HepG2 (cell line): ENCODE measurements around the gene PLIN3. TPM values are rescaled to one million over a fixed set of nuclear protein-coding genes. Genes with fewer than 3 reads are reported as not detected.

Experiments
- GATAD2A ChIP-seq: IDR thresholded peaks from 2 replicates; pipeline ENCODE4 v1.6.1; 2016
- HNF4G ChIP-seq, 2 experiments: sonication (generic) in 1 of 2; formaldehyde crosslinking in 1 of 2; IDR thresholded peaks; 2 replicates each; pipeline versions ENCODE4 v1.4.0 to v1.6.1; 2011 to 2020; ENCODE audit warnings: borderline replicate concordance in 2 of 2, low read depth in 2 of 2, mild to moderate bottlenecking in 2 of 2, low read length in 1 of 2, missing genetic modification reagents in 1 of 2, moderate library complexity in 1 of 2
- LCORL ChIP-seq, 2 experiments: fragments of 450-650 bp in 1 of 2; sonication (generic) in 1 of 2; formaldehyde crosslinking in 1 of 2; IDR thresholded peaks; 2 replicates each; pipeline versions ENCODE4 v1.5.0 to v1.6.1; 2017 to 2020; ENCODE audit warnings: antibody characterized with exemption in 1 of 2, missing genetic modification reagents in 1 of 2
- MAF1 ChIP-seq: sonication (generic); formaldehyde crosslinking; IDR thresholded peaks from 2 replicates; pipeline ENCODE4 v1.5.0; 2020; ENCODE audit warnings: missing genetic modification reagents, borderline replicate concordance
- PHF5A ChIP-seq: IDR thresholded peaks from one replicate; pipeline ENCODE4 v1.6.1; 2018; ENCODE audit warnings: low read depth, missing genetic modification reagents; ENCODE audit not compliant: unreplicated experiment
- RFXAP ChIP-seq: sonication (generic); formaldehyde crosslinking; IDR thresholded peaks from 2 replicates; pipeline ENCODE4 v1.4.0; 2020; ENCODE audit warnings: missing genetic modification reagents, borderline replicate concordance
- SOX13 ChIP-seq, 3 experiments: fragments of 450-650 bp in 1 of 3; sonication (generic) in 1 of 3; formaldehyde crosslinking in 1 of 3; IDR thresholded peaks in 2 of 3; conservative IDR thresholded peaks in 1 of 3; 2 replicates each; pipeline versions ENCODE4 v1.5.0 to v1.6.1; 2016 to 2020; ENCODE audit warnings: antibody characterized with exemption in 1 of 3, mild to moderate bottlenecking in 1 of 3, missing compliant biosample characterization in 1 of 3, missing genetic modification reagents in 1 of 3, moderate library complexity in 1 of 3
- SUZ12 ChIP-seq: fragments of 150-350 bp; IDR thresholded peaks from 2 replicates; pipeline ENCODE4 v1.6.1; 2014; ENCODE audit warnings: low read depth, low read length
- TCF12 ChIP-seq, 2 experiments: fragments of 450-650 bp in 1 of 2; sonication (generic) in 1 of 2; formaldehyde crosslinking in 1 of 2; IDR thresholded peaks; 2 replicates each; pipeline versions ENCODE4 v1.6.1 to v1.8.0; 2017 to 2022; ENCODE audit warnings: antibody characterized with exemption in 1 of 2, mild to moderate bottlenecking in 1 of 2, missing genetic modification reagents in 1 of 2, moderate library complexity in 1 of 2
- TERF1 ChIP-seq: sonication (generic); formaldehyde crosslinking; IDR thresholded peaks from 2 replicates; pipeline ENCODE4 v1.8.0; 2022; ENCODE audit warnings: mild to moderate bottlenecking, missing genetic modification reagents, moderate library complexity
- ZBTB37 ChIP-seq: sonication (generic); formaldehyde crosslinking; IDR thresholded peaks from 2 replicates; pipeline ENCODE4 v1.4.0; 2020; ENCODE audit warnings: mild to moderate bottlenecking, missing genetic modification reagents
- ZNF124 ChIP-seq: sonication (generic); formaldehyde crosslinking; IDR thresholded peaks from 2 replicates; pipeline ENCODE4 v1.4.0; 2020; ENCODE audit warnings: missing genetic modification reagents
- ZNF160 ChIP-seq: sonication (generic); formaldehyde crosslinking; IDR thresholded peaks from 2 replicates; pipeline ENCODE4 v1.8.0; 2022; ENCODE audit warnings: mild to moderate bottlenecking, inconsistent platforms, missing genetic modification reagents
- ZNF205 ChIP-seq: IDR thresholded peaks from 2 replicates; pipeline ENCODE4 v1.6.1; 2018; ENCODE audit warnings: missing biosample characterization, missing genetic modification reagents
- ZNF24 ChIP-seq: fragments of 450-650 bp; IDR thresholded peaks from 2 replicates; pipeline ENCODE4 v1.6.1; 2017; ENCODE audit warnings: antibody characterized with exemption, mild to moderate bottlenecking
- ZNF557 ChIP-seq: sonication (generic); formaldehyde crosslinking; IDR thresholded peaks from 2 replicates; pipeline ENCODE4 v1.4.0; 2020; ENCODE audit warnings: missing genetic modification reagents
- ZNF792 ChIP-seq: IDR thresholded peaks from 2 replicates; pipeline ENCODE4 v1.6.1; 2016
- ZNF816 ChIP-seq: sonication (generic); formaldehyde crosslinking; IDR thresholded peaks from 2 replicates; pipeline ENCODE4 v1.8.0; 2022; ENCODE audit warnings: missing genetic modification reagents, mild to moderate bottlenecking, borderline replicate concordance
- ZNF83 ChIP-seq: sonication (generic); formaldehyde crosslinking; IDR thresholded peaks from 2 replicates; pipeline ENCODE4 v1.4.0; 2020; ENCODE audit warnings: missing genetic modification reagents, mild to moderate bottlenecking, borderline replicate concordance
- ZZZ3 ChIP-seq: sonication (generic); formaldehyde crosslinking; IDR thresholded peaks from 2 replicates; pipeline ENCODE4 v1.4.0; 2020; ENCODE audit warnings: missing genetic modification reagents, mild to moderate bottlenecking, borderline replicate concordance
- polyA plus RNA-seq, 8 experiments: library from polyadenylated mRNA; depleted of rRNA in 3 of 8; stranded (reverse) in 7 of 8; unstranded in 1 of 8; fragments of >200 nt; fragmentation: Illumina TruSeq in 4 of 8; extraction: Trizol in 4 of 8; gene quantifications; 2 replicates each; pipeline versions ENCODE4 v1.2.1 to v1.2.3, GENCODE V29; 2011 to 2016; ENCODE audit warnings: low read depth in 4 of 8, missing spikeins in 1 of 8, mixed read lengths in 1 of 8; ENCODE audit not compliant: insufficient read depth in 1 of 8
- total RNA-seq, 5 experiments: library from RNA; depleted of rRNA; stranded (reverse); fragments of >200 nt; fragmentation: Illumina TruSeq; extraction: Trizol; gene quantifications; 2 replicates each; pipeline ENCODE4 v1.2.3, GENCODE V29; 2016; ENCODE audit warnings: low read depth in 1 of 5
- TF ChIP-seq, protein P1 (sequence below): sonication (generic); formaldehyde crosslinking; IDR thresholded peaks from 2 replicates; pipeline ENCODE4 v1.4.0; 2020; ENCODE audit warnings: mild to moderate bottlenecking, missing genetic modification reagents
- TF ChIP-seq, protein P2 (sequence below): sonication (generic); formaldehyde crosslinking; IDR thresholded peaks from 2 replicates; pipeline ENCODE4 v1.8.0; 2022; ENCODE audit warnings: mild to moderate bottlenecking, missing genetic modification reagents, moderate library complexity
- TF ChIP-seq, protein P3 (sequence below): IDR thresholded peaks from 2 replicates; pipeline ENCODE4 v1.6.1; 2016; ENCODE audit warnings: control low read depth

PLIN3 gene
- total and polyA plus RNA-seq, 2 of the 13 experiments (the other 11 are each of a cell fraction or from before 2014, with no cell fraction given): 49.3 to 57.9 TPM

DNA sequence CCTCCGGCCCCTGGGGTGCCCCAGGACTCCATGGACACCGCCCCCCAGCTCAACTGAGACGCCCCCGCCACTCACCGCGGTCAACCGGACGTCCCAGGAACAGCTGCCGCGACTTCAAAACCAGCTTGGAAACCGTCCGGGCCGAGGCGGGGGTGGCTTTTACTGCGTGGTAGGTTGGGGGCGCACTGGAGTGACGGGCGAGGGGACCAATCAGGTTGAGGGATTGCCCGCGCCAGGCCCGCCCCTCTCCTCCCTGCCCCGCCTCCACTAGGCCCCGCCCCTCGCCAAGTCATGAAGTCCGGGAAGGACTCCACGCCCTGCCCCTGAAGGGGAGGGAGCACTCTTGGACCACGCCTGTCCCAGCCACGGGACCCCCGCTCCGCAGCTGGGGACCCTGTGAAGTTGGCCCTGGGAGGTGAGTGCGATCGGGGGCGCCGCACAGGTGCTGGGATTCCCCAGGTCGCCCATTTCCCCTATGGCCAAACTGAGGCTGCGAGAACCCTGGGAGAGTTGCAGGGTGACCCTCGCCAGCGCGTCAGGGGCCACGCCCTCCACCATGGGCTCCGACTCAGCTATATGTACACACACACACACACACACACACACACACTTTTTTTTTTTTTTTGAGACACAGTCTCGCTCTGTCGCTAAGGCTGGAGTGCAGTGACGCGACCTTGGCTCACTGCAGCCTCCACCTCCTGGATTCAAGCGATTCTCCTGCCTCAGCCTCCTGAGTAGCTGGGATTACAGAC is at the start of gene PLIN3 (continued):
- no peak for TF ChIP-seq HNF4G (IDR thresholded peaks at IDR 0.05; ENCODE audit: borderline replicate concordance, low read depth, low read length)
- TF ChIP-seq HNF4G (CRISPR knock-in tag; IDR thresholded peaks at IDR 0.05; ENCODE audit: borderline replicate concordance, low read depth): peak; percentile 58; the same call in 1 of the 2 replicates
- TF ChIP-seq TCF12 (IDR thresholded peaks at IDR 0.05): no peak
- TF ChIP-seq TCF12 (CRISPR knock-in tag; IDR thresholded peaks at IDR 0.05): no peak
- no peak for TF ChIP-seq TERF1 (CRISPR knock-in tag)
- no peak for TF ChIP-seq MAF1 (CRISPR knock-in tag)
- 0 out of 2 replicates have a peak, but pooled peaks have one; percentile 21 for TF ChIP-seq ZZZ3 (CRISPR knock-in tag)
- TF ChIP-seq ZNF124 (CRISPR knock-in tag): no peak
- no peak for TF ChIP-seq ZNF24
- TF ChIP-seq ZNF557 (CRISPR knock-in tag): no peak
- TF ChIP-seq ZNF792: no peak
- no peak for TF ChIP-seq LCORL (IDR thresholded peaks at IDR 0.05)
- TF ChIP-seq LCORL (CRISPR knock-in tag; IDR thresholded peaks at IDR 0.05): peak; percentile 84
- TF ChIP-seq, protein P1, sequence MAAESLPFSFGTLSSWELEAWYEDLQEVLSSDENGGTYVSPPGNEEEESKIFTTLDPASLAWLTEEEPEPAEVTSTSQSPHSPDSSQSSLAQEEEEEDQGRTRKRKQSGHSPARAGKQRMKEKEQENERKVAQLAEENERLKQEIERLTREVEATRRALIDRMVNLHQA (CRISPR knock-in tag): no peak
- TF ChIP-seq PHF5A (CRISPR knock-in tag): no peak
- TF ChIP-seq ZNF160 (CRISPR knock-in tag): no peak
- no peak for TF ChIP-seq RFXAP (CRISPR knock-in tag)
- no peak; the same call in 1 of the 2 replicates for TF ChIP-seq GATAD2A (CRISPR knock-in tag)
- TF ChIP-seq SOX13 (IDR thresholded peaks at IDR 0.05): no peak
- no peak for TF ChIP-seq SOX13 (CRISPR knock-in tag; conservative IDR thresholded peaks at IDR 0.05 in 1 of 2, IDR thresholded peaks at IDR 0.05 in 1 of 2)
- TF ChIP-seq SUZ12: no peak
- TF ChIP-seq, protein P2, sequence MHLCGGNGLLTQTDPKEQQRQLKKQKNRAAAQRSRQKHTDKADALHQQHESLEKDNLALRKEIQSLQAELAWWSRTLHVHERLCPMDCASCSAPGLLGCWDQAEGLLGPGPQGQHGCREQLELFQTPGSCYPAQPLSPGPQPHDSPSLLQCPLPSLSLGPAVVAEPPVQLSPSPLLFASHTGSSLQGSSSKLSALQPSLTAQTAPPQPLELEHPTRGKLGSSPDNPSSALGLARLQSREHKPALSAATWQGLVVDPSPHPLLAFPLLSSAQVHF (CRISPR knock-in tag): no peak
- peak; percentile 67; the same call in 1 of the 2 replicates for TF ChIP-seq ZNF205 (CRISPR knock-in tag)
- TF ChIP-seq, protein P3, sequence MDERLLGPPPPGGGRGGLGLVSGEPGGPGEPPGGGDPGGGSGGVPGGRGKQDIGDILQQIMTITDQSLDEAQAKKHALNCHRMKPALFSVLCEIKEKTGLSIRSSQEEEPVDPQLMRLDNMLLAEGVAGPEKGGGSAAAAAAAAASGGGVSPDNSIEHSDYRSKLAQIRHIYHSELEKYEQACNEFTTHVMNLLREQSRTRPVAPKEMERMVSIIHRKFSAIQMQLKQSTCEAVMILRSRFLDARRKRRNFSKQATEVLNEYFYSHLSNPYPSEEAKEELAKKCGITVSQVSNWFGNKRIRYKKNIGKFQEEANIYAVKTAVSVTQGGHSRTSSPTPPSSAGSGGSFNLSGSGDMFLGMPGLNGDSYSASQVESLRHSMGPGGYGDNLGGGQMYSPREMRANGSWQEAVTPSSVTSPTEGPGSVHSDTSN (CRISPR knock-in tag): peak; percentile 94
- TF ChIP-seq ZNF83: peak; percentile 43; the same call in 1 of the 2 replicates
- no peak for TF ChIP-seq ZNF816 (CRISPR knock-in tag)
- no peak for TF ChIP-seq ZBTB37 (CRISPR knock-in tag)
